Measurements from ENCODE around the gene MUC5AC. TPM values are rescaled to one million over a fixed set of nuclear protein-coding genes. Genes with fewer than 3 reads are reported as not detected.

The MUC5AC gene
- total and polyA plus RNA-seq, 7 donors, result 0.02 TPM; not detected in 6

- Histone ChIP-seq H3K36me3 (ENCODE audit: insufficient read depth in 1 of 2, low read depth in 1 of 2) (no peaks in the 10 kb centered on the region), H3K4me3 (no peak overlapping the region), H3K4me1 (no peaks in the 10 kb centered on the region), H3K27ac (no peak overlapping the region), H3K9me3 (no peaks in the 10 kb centered on the region), H3K27me3 (ENCODE audit: insufficient read depth in 3 of 3, low read length in 2 of 3) (peaks cover 0 to 16% (median 6%) of the 10 kb centered on the region in 3 donors)
- ATAC-seq (no peak), DNase-seq (no peak)
- WGBS, 3 donors, result 66 to 76% (median 68%) methylated on average over 7 of the region's 7 CpGs
- intact Hi-C loops (cut with DNase I), result no loop called here
- TF ChIP-seq CTCF (IDR thresholded peaks at IDR 0.05), result no peak
Observed at GRCh38 chr11:1167256-1167655, 9.5 kb downstream of the MUC5AC start.

DNA sequence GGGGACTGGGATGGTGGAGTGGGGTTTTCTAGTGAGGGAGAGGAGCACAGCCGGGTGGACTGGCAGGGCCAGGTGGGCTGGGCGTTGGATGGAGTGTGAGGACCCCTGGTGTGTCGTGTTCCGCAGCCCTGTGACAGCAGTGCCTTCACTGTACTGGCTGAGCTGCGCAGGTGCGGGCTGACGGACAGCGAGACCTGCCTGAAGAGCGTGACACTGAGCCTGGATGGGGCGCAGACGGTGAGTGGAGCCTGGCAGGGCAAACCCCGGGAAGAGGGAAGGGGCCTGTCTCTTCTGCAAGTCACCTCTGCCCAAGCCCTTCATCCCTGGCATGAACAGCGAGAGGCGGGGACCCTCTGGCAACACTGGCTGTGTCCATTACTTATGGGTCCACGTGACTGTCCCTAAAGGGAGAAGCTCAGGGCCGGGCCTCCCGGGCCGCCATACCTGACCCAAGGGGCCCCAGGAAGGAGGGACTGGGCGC, 10.0 kb downstream of the MUC5AC start:
- 76 to 80% (median 77%) methylated on average over 19 of the region's 19 CpGs for WGBS, 3 donors
- no peak for TF ChIP-seq CTCF (IDR thresholded peaks at IDR 0.05)
- Histone ChIP-seq H3K4me1 (no peaks in the 10 kb centered on the region), H3K27me3 (ENCODE audit: insufficient read depth in 3 of 3, low read length in 2 of 3) (peaks cover 0 to 13% (median 6%) of the 10 kb centered on the region in 3 donors), H3K9me3 (no peaks in the 10 kb centered on the region), H3K27ac (no peak overlapping the region), H3K4me3 (no peak overlapping the region), H3K36me3 (ENCODE audit: insufficient read depth in 1 of 2, low read depth in 1 of 2) (no peaks in the 10 kb centered on the region)
- DNase-seq, result no peak
- intact Hi-C loops (cut with DNase I), result no loop called here
- no peak for ATAC-seq

DNA sequence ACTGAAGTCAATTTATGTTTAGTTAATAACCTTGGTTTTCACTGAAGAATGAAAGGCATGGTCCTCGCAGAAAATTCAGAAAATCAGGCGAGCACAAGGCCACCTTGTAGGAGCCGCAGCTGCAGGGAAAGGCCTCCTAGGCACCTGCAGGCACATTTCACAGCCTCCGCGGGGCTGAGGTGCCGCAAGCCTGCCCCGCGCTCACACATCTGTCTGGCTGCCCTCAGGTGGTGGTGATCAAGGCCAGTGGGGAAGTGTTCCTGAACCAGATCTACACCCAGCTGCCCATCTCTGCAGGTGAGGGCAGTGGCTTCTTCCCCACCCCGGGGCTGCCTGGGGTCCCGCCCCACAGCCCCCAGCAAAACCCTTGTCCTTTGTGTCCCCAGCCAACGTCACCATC, 10.5 kb downstream of the MUC5AC start:
- H3K4me3 ChIP-seq, result no peak overlapping the region
- no peak overlapping the region for H3K27ac ChIP-seq
- no peak for TF ChIP-seq CTCF (IDR thresholded peaks at IDR 0.05)
- no peaks in the 10 kb centered on the region for H3K4me1 ChIP-seq
- no peaks in the 10 kb centered on the region for H3K9me3 ChIP-seq
- no peak for ATAC-seq
- H3K27me3 ChIP-seq (ENCODE audit: insufficient read depth in 3 of 3, low read length in 2 of 3), result peaks cover 0 to 13% (median 6%) of the 10 kb centered on the region in 3 donors
- intact Hi-C loops (cut with DNase I), result no loop called here
- WGBS, 3 donors, result 84 to 90% (median 87%) methylated on average over 11 of the region's 11 CpGs
- DNase-seq, result no peak
- H3K36me3 ChIP-seq (ENCODE audit: insufficient read depth in 1 of 2, low read depth in 1 of 2), result no peaks in the 10 kb centered on the region

DNA sequence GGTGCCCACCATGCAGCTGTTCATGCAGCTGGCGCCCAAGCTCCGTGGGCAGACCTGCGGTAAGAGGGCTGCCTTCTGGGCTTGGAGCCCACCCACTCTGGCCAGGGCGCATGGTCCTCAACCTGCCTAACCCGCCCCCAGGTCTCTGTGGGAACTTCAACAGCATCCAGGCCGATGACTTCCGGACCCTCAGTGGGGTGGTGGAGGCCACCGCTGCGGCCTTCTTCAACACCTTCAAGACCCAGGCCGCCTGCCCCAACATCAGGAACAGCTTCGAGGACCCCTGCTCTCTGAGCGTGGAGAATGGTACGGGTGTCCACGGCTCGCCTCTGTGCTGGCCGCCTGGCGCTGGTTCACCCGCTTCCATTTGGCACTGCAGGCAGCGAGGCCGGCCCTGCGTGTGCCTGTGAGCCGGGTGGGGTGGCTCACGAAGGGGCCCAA, 11.0 kb downstream of the MUC5AC start:
- H3K4me1 ChIP-seq, result no peaks in the 10 kb centered on the region
- WGBS, 3 donors, result 83 to 86% (median 86%) methylated on average over 22 to 23 of the region's 23 CpGs
- no peak overlapping the region for H3K4me3 ChIP-seq
- peaks cover 0 to 13% (median 6%) of the 10 kb centered on the region in 3 donors for H3K27me3 ChIP-seq (ENCODE audit: insufficient read depth in 3 of 3, low read length in 2 of 3)
- H3K9me3 ChIP-seq, result no peaks in the 10 kb centered on the region
- no peak for TF ChIP-seq CTCF (IDR thresholded peaks at IDR 0.05)
- intact Hi-C loops (cut with DNase I), result no loop called here
- ATAC-seq (no peak), DNase-seq (no peak)
- H3K27ac ChIP-seq, result no peak overlapping the region
- no peaks in the 10 kb centered on the region for H3K36me3 ChIP-seq (ENCODE audit: insufficient read depth in 1 of 2, low read depth in 1 of 2)
